ENCODE data around the gene RAPGEF2.

Gene RAPGEF2

GRCh38 chr4:159201168-159201567 is 98.3 kb downstream of the RAPGEF2 start:
- DNase-seq = no peak

DNA sequence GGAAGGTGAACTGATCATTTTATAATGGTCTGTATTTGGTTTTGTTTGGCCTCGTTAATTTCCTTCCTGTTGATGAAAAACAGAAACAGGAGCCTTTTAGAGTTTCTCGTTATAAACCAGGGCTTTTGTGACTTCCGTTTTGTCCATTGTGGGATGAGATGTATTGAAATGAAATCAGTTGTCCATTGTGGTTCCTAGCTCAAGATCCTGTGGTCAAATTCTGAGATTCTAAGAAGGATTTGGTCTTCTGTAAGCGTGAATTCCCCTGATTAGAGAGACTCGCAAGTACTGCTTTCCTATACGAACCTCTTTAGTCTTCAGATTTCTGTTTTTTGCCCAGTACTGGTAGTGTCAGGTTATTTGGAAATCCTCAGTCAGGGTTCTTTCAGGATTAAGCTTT is 101.7 kb downstream of the RAPGEF2 start:
- DNase-seq = peak; percentile 6

- DNase-seq = peak; percentile 68
Measured at GRCh38 chr4:159205466-159205865, 102.6 kb downstream of the RAPGEF2 start.

DNA sequence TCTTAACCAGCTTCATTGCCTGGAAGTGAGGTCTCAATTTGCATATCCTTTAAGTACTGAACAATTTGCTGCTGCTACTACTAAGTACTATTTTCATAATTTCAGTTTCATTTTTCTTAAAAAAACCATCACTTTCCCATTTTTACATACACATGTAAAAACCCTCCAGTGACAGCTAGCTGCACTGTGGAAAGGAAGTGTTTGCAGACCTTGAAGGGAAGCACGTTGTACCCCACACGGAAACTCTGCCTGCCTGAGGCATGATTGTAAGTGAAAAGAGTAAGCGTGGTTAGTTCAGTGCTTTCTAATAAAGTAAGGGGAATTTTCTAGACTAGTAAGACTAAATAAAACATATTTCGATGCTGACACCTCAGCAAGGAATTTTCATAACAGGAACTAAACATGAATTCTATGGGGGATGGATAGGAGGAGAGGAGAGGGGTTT is 103.6 kb downstream of the RAPGEF2 start:
- peak; percentile 90 for DNase-seq

DNA sequence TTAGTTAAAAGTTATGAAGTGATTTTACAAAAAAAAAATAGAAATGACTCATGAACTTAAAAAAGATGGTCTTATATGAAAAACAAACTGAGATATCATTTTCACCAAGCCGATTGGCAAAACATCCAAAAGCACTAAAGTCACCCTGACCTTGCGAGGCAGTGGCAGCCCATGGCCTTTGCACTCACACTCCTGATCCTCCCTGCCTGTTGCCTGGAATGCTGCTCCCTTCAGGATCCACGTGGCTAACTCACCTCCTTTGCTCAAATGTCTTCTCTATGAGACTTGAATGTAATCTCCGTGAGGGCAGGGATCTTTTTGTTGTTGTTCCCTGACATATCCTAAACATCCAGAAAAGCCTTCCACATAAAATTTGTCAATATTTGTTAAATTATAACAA is 106.4 kb downstream of the RAPGEF2 start:
- DNase-seq = no peak

GRCh38 chr4:159210975-159211374 is 108.1 kb downstream of the RAPGEF2 start:
- DNase-seq = no peak

- no peak for DNase-seq
Measured at GRCh38 chr4:159212675-159213293, 109.9 kb downstream of the RAPGEF2 start.

DNA sequence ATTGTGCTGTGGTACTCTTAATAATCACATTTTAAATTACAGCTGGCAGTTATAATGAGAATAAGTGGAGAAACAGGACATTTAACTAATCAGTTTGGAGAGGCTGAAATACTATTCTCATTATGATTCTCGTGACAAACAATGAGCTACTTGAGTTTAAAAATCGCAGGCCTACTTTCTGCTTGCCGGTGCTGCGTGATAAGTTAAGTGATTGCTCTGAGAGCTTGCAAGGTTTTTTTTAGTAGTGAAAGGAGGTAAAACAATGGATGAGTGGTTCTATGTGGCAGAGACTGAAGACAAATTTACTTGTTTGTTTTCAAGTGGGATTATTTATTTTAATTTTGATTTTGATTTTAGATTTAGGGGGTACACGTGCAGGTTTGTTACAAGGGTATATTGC is 114.0 kb downstream of the RAPGEF2 start:
- DNase-seq = no peak

DNA sequence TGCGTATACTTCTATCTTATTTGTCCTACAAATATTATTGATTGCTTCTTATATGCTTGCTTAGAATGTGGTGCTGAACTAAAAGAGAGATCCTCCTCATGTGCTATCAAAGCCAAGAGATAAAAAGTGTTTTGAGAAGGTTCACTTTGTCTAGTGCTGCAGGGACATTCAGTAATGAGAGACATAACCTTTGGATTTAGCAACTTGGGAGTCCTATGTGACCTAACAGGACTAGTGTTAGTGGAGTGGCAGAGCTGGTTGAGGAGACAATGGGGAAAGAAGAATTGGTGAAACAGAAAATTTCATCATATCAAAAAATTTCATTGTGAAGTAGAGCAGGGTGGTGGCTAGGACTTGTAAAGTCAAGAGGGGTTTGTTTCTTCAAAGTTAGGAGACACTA is 117.0 kb downstream of the RAPGEF2 start:
- peak; percentile 21 for DNase-seq

DNA sequence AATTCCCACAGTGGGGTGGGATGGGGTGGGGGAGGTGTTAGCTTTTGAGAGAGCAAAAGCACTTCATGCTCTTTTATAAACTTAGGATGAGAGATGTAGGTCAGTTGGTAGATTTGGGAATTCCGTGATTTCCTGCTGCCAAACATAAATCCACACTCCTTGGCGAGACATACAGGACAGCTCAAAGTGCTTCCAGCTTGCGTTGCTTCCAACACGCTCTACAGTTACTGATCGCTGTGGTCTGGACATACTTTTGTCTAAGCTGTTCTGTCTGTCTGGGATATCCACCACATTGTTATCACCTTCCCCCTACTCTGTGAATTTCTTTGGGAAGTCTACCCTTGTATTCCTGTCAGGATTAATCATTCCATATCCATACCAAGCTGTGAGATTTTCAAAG is 117.5 kb downstream of the RAPGEF2 start:
- no peak for DNase-seq

- DNase-seq = no peak
Measured at GRCh38 chr4:159221280-159221679, 118.4 kb downstream of the RAPGEF2 start.

GRCh38 chr4:159222043-159222552 is 119.2 kb downstream of the RAPGEF2 start:
- DNase-seq = no peak

- no peak for DNase-seq
Measured at GRCh38 chr4:159224408-159224807, 121.5 kb downstream of the RAPGEF2 start.

DNA sequence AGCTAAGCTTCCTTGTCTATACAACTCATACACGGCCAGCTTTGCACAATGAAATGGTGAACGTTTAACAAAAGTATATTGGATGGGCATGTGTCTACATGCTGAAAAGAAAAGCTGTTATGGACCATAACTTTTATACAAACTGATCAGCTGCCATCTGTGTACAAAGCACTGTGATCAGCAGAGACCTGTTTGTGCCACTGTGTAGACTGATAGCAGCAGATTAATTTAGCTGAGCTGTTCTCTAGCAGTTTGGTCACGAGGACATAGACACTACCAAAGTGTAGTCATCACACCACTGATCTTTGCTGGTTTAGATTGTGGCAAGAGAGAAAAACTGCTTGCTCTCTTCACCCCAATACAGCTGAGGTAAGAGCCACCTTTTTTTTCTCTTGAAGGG is 124.5 kb downstream of the RAPGEF2 start:
- DNase-seq = no peak

DNA sequence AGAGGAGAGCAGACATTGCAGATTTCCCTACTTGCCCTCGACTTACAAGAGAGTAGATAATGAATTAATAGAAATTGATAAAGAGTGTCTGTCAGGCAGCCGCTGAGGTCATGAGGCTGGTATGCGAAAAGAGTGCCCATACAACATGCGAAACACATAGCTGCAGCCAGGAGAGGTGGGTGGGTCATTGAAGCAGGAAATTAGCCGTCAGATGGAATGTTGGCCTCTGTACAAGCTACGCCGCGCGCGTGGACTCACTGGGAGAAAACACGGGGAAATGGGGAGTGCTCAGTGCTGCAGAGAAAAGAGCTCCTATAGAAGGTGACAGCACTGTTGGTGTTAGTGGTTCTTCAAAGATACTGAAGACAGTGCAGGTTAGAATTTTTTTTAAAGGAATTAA is 125.1 kb downstream of the RAPGEF2 start:
- no peak for DNase-seq

- no peak for DNase-seq
Measured at GRCh38 chr4:159229164-159229563, 126.3 kb downstream of the RAPGEF2 start.

- no peak for DNase-seq
Measured at GRCh38 chr4:159232465-159233106, 129.7 kb downstream of the RAPGEF2 start.

GRCh38 chr4:159235779-159236368 is 133.0 kb downstream of the RAPGEF2 start:
- no peak for DNase-seq

DNA sequence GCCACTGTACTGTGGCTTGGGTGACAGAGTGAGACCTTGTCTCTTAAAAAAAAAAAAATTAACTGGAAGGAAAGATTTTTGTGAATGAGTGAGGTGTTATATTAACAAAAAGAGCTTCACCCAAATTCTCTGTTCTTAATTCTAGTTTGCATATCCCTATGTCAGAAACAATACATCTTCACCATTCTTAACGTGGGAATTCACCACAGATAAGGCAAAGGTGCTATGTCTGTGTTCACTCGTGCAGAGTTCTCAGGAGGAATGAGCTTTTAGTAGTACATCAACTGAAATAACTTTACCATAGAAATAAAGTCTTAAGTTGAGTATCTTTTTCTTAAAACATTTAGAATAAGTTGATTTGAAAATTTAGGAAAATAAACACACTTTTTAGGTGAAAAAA is 135.1 kb downstream of the RAPGEF2 start:
- no peak for DNase-seq

GRCh38 chr4:159238631-159239030 is 135.8 kb downstream of the RAPGEF2 start:
- no peak for DNase-seq

DNA sequence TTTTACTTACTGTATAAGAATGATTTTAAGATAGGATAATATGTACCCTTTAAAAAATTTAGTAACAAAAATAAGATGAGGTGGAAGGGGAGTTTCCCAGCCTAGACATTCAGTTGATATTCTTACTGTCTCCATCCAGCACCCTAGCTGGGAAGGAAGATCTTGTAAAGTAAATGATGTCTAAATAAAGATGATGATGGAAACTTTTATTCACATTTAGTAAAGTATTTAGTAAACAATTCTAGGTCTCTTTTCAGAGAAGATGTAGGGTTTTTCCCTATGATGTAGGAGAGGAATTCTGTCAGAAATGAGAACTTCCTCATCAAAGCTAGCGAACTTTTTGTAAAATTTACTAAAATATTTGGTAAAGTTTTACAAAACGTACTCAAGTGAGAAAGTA is 136.8 kb downstream of the RAPGEF2 start:
- DNase-seq = peak; percentile 72

DNA sequence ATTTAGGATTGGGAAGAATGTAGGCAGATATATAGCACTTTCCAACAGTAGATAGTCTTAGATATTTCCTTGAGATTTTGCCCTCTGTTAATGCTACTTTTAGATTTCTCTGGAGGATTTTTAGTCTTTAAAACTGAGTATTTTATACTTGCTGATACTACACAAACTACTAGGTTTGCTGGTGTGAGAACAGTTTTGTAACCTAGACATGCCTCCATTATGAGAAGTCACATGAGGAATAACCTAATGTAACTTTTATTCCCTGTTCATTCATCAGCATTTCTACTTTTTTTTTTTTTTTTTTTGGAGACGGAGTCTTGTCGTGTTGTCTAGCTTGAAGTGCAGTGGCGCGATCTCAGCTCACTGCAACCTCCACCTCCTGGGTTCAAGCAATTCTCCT is 137.2 kb downstream of the RAPGEF2 start:
- DNase-seq = peak; percentile 38

DNA sequence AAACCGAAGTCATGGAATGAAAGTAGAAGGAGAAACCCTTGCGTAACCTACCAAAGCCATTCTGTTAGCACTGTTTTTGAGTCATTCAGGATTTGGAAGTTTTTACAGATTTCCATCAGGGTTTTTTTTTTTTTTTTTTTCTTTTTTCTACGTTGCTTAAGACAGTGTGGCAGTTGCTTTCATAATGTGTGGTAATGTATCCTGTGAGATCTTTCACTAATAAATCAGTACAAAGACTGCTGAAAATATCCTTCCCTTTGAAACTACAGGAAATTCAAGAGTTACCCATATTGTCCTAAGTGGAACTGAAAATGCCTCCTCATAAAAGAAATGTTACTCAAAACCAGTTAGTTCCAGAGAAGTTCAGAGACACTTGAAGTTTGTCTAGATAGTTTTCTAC is 137.8 kb downstream of the RAPGEF2 start:
- DNase-seq = peak; percentile 96

DNA sequence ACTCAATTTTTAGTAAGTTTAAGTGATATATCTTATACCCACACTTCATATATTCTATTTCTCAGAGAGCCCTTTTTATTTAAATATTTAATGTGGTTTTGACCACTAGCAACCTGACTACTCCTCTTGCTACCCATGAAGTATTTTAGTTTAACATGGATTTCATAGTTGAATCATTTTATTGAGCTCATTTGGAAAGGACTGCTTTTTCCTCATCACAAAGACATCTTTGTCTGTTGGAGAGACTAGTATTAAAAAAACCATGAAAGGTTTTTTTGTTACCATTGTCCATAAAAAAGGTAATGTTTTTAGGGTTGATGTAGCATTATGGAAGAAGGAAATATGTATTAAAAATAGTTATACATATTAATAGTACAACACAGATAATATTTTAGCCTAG is 139.5 kb downstream of the RAPGEF2 start:
- DNase-seq = no peak

Data from suppressor macrophage treated with lipopolysaccharide for 4 hours (primary cell).